Activated T-cell treated with anti-CD3 and anti-CD28 coated beads, Interleukin-2, amount 50 U/mL, for 4 hours (primary cell): ENCODE data around the gene INTS7. TPM values are rescaled to one million over a fixed set of nuclear protein-coding genes. Genes with fewer than 3 reads are reported as not detected.
"Not testable (repeated sequence)": the region's sequence is repeated elsewhere in the genome, so short reads cannot be mapped to it uniquely, and the experiment has no call there.

ENCODE experiments used
- ATAC-seq, 2 donors: fragments of 200-7000 bp; cut with Tn5 transposase; one replicate each; pipeline ENCODE4 v1.10.0; 2021
- DNase-seq: peaks from one replicate; pipeline ENCODE4 v3.0.0-alpha.2; 2020
- H3K27me3 Mint-ChIP-seq: one replicate; pipeline ENCODE4 v1.8.0; 2021; ENCODE audit warnings: low read depth, mixed read lengths
- H3K36me3 Mint-ChIP-seq: one replicate; pipeline ENCODE4 v1.8.0; 2022; ENCODE audit warnings: mixed read lengths; ENCODE audit not compliant: insufficient read depth
- H3K4me1 Mint-ChIP-seq: one replicate; pipeline ENCODE4 v1.8.0; 2021; ENCODE audit warnings: low read depth, mixed read lengths
- H3K4me3 Mint-ChIP-seq: one replicate; pipeline ENCODE4 v1.8.0; 2021; ENCODE audit warnings: mild to moderate bottlenecking, moderate library complexity, mixed read lengths
- H3K9me3 Mint-ChIP-seq: one replicate; pipeline ENCODE4 v1.8.0; 2021; ENCODE audit warnings: mixed read lengths
- total RNA-seq, 3 donors: library from RNA; stranded (reverse); gene quantifications; one replicate each; pipeline ENCODE4 v1.2.1, GENCODE V29; 2021

The INTS7 gene
- total RNA-seq, 3 donors from 2014 or later: 28.0 to 35.8 (median 29.5) TPM

DNA sequence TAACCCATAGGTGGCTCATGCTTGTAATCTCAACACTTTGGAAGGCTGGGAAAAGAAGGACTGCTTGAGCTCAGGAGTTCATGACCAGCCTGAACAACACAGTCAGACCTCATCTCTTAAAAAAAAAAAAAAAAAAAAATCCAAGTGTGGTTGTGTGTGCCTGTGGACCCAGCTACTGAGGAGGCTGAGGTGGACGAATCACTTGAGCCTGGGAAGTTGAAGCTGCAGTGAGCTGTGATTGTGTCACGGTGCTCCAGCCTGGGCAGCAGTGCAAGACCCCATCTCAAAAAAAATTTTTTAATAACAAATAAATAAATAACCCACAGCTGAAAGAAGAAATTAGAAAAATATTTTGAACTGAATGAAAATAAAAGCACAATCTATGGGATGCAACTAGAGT is 13.8 kb downstream of the INTS7 start:
- H3K9me3 Mint-ChIP-seq: peaks cover 12% of the 10 kb centered on the region
- DNase-seq: no peak
- ATAC-seq: no peak
- no peaks in the 10 kb centered on the region for H3K27me3 Mint-ChIP-seq
- peaks cover 2% of the 10 kb centered on the region for H3K4me1 Mint-ChIP-seq
- H3K36me3 Mint-ChIP-seq: peaks cover 13% of the 10 kb centered on the region
- H3K4me3 Mint-ChIP-seq: no peak overlapping the region

- Mint-ChIP-seq H3K9me3 (peaks cover 12% of the 10 kb centered on the region), H3K4me1 (peaks cover 2% of the 10 kb centered on the region), H3K4me3 (no peak overlapping the region), H3K27me3 (no peaks in the 10 kb centered on the region), H3K36me3 (peaks cover 13% of the 10 kb centered on the region)
- DNase-seq (no peak), ATAC-seq (no peak)
These were observed 14.4 kb downstream of the INTS7 start for GRCh38 chr1:212020975-212021374.

GRCh38 chr1:212013672-212014071 is 21.7 kb downstream of the INTS7 start:
- Mint-ChIP-seq H3K9me3 (no peaks in the 10 kb centered on the region), H3K4me3 (no peak overlapping the region), H3K4me1 (no peaks in the 10 kb centered on the region), H3K36me3 (peaks cover 10% of the 10 kb centered on the region), H3K27me3 (no peaks in the 10 kb centered on the region)
- ATAC-seq (no peak), DNase-seq (no peak)

DNA sequence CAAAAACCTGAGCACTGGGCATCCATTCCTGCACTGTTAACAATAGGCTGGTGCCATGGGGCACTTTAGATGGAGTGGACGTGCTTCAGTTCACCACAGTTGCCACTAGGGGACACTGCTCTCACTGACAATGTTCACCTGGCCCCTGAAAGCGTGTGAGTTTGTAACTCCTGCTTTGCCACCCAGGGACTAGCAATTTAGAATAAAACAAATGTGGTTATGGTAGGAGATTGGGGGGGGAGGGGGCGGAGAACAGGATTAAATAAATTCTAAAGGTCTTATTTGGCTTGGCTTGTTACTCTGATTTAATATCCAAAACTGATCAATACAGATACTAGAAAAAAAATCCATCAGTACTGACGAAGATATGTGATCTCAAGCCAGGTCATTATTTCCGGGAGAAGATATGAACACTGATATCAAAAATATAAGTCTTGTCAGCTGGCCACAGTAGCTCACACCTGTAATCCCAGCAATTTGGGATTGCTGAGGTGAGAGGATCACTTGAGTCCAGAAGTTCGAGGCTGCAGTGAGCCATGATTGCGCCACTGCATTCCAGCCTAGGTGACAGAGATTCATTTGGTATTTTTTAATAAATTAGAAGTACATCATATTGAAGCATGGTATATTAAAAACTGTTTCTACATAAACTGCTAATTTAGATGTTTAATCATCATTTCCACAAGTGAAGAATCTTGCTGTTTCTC is 23.2 kb downstream of the INTS7 start:
- peaks cover 10% of the 10 kb centered on the region for H3K36me3 Mint-ChIP-seq
- peak; percentile 95 to 96 for ATAC-seq
- H3K4me1 Mint-ChIP-seq: no peaks in the 10 kb centered on the region
- no peak overlapping the region for H3K4me3 Mint-ChIP-seq
- no peaks in the 10 kb centered on the region for H3K27me3 Mint-ChIP-seq
- no peaks in the 10 kb centered on the region for H3K9me3 Mint-ChIP-seq
- DNase-seq: peak; percentile 54

- Mint-ChIP-seq H3K36me3 (peaks cover 12% of the 10 kb centered on the region), H3K4me3 (no peak overlapping the region), H3K27me3 (no peaks in the 10 kb centered on the region), H3K4me1 (no peaks in the 10 kb centered on the region), H3K9me3 (no peaks in the 10 kb centered on the region)
- no peak for DNase-seq
- ATAC-seq: no peak
These were observed 25.4 kb downstream of the INTS7 start for GRCh38 chr1:212010004-212010403.

GRCh38 chr1:212009561-212009960 is 25.8 kb downstream of the INTS7 start:
- Mint-ChIP-seq H3K4me1 (no peaks in the 10 kb centered on the region), H3K27me3 (no peaks in the 10 kb centered on the region), H3K9me3 (no peaks in the 10 kb centered on the region), H3K36me3 (peaks cover 15% of the 10 kb centered on the region), H3K4me3 (no peak overlapping the region)
- DNase-seq (no peak), ATAC-seq (no peak)

DNA sequence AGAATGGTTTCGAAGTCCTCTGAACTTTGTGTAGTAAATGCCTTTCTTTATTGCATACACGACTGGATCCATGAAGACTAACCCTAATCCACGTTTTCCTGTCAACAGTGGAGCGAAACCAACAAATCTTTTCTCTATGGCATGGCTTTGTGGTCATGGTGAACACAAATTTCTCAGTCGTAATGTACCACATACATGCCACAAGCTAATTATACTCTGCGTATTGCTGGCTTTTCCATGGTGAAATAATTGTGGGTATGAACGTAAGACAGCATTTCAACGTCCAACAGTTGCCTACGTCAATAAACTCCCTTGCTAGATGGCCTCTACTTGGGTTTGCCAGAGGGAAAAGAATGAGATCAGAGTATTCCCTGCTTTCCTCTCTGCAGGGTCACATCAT is 27.5 kb downstream of the INTS7 start:
- no peaks in the 10 kb centered on the region for H3K4me1 Mint-ChIP-seq
- H3K27me3 Mint-ChIP-seq: no peaks in the 10 kb centered on the region
- no peak overlapping the region for H3K4me3 Mint-ChIP-seq
- DNase-seq (no peak), ATAC-seq (no peak)
- peaks cover 17% of the 10 kb centered on the region for H3K36me3 Mint-ChIP-seq
- no peaks in the 10 kb centered on the region for H3K9me3 Mint-ChIP-seq

DNA sequence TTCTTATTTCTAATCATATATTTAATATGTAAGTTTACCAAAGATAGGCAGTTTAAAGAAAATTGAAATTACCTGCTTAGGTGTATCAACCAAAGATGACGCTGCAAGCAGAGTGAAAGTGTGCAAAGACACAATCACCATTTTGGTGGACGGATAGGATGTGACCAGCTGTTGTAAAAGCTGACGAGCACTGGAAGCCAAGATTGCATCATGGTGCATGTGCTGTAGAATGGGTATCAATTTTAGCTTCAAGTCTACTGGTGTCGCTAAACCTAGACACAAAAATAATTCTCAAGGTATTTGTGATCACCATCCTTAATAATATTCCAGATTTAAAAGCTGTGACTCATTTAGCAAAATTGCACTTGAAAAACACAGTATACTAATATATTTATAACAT is 28.2 kb downstream of the INTS7 start:
- no peak overlapping the region for H3K4me3 Mint-ChIP-seq
- peaks cover 23% of the 10 kb centered on the region for H3K36me3 Mint-ChIP-seq
- no peaks in the 10 kb centered on the region for H3K9me3 Mint-ChIP-seq
- DNase-seq (no peak), ATAC-seq (no peak)
- H3K27me3 Mint-ChIP-seq: no peaks in the 10 kb centered on the region
- H3K4me1 Mint-ChIP-seq: no peaks in the 10 kb centered on the region

DNA sequence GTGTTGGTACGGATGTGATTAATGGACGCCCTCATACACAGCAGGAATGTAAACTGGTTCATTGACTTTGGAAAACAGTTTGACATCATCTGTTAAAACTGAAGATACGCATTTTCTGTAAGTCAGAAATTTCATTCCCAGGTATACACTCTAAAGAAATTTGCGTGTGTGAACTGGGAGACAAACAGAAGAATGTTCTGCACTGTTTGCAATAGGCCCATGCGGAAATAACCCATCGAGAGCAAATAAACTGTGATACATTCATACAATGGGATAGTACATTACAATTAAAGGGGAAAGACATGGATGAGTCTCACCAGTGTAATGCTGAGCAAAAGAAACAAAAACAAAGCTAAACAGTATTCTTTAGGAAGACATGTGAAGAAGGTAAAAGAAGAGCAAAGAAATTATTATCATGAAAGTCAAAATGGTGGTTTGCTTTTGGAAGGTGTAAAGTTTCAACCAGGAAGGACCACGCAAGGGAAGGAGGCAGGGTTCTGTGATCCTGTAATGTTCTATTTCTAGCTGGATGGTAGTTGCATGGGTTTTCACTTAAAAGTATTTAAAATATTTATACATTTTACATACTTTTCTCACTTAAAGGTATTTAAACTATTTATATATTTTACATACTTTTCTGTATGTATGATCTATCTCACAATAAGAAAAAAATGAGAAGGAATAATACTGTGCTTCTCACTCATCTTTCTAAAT is 30.3 kb downstream of the INTS7 start:
- H3K27me3 Mint-ChIP-seq: no peaks in the 10 kb centered on the region
- DNase-seq (no peak), ATAC-seq (no peak)
- H3K9me3 Mint-ChIP-seq: no peaks in the 10 kb centered on the region
- H3K36me3 Mint-ChIP-seq: peaks cover 31% of the 10 kb centered on the region
- no peak overlapping the region for H3K4me3 Mint-ChIP-seq
- no peaks in the 10 kb centered on the region for H3K4me1 Mint-ChIP-seq

- ATAC-seq: no peak
- Mint-ChIP-seq H3K4me3 (no peak overlapping the region), H3K27me3 (no peaks in the 10 kb centered on the region), H3K4me1 (no peaks in the 10 kb centered on the region), H3K36me3 (peaks cover 35% of the 10 kb centered on the region), H3K9me3 (no peaks in the 10 kb centered on the region)
- no peak for DNase-seq
These were observed 32.8 kb downstream of the INTS7 start for GRCh38 chr1:212002536-212002935.

DNA sequence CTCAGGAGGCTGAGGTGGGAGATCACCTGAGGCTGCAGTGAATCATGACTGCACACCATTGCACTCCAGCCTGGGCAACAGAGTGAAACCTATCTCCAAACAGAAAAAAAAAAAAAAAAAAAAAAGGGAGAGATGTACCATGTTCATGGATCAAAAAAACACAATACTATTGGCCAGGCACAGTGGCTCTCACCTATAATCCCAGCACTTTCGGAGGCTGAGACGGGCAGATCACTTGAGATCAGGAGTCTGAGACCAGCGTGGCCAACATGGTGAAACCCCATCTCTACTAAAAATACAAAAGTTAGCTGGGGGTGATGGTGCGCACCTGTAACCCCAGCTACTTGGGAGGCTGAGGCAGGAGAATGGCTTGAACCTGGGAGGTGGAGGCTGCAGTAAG is 37.9 kb downstream of the INTS7 start:
- not testable (repeated sequence) for H3K27me3 Mint-ChIP-seq, H3K9me3 Mint-ChIP-seq, ATAC-seq, DNase-seq, H3K4me1 Mint-ChIP-seq, H3K4me3 Mint-ChIP-seq
- peaks cover 22% of the 10 kb centered on the region for H3K36me3 Mint-ChIP-seq

GRCh38 chr1:211991695-211992094 is 43.7 kb downstream of the INTS7 start:
- DNase-seq (no peak), ATAC-seq (no peak)
- Mint-ChIP-seq H3K4me1 (no peaks in the 10 kb centered on the region), H3K27me3 (no peaks in the 10 kb centered on the region), H3K36me3 (peaks cover 10% of the 10 kb centered on the region), H3K9me3 (no peaks in the 10 kb centered on the region), H3K4me3 (peak overlapping the region; percentile 1)

GRCh38 chr1:211986628-211987254 is 48.6 kb downstream of the INTS7 start:
- ATAC-seq (no peak), DNase-seq (no peak)
- Mint-ChIP-seq H3K36me3 (peaks cover 26% of the 10 kb centered on the region), H3K27me3 (no peaks in the 10 kb centered on the region), H3K4me1 (no peaks in the 10 kb centered on the region), H3K9me3 (no peaks in the 10 kb centered on the region), H3K4me3 (no peak overlapping the region)

DNA sequence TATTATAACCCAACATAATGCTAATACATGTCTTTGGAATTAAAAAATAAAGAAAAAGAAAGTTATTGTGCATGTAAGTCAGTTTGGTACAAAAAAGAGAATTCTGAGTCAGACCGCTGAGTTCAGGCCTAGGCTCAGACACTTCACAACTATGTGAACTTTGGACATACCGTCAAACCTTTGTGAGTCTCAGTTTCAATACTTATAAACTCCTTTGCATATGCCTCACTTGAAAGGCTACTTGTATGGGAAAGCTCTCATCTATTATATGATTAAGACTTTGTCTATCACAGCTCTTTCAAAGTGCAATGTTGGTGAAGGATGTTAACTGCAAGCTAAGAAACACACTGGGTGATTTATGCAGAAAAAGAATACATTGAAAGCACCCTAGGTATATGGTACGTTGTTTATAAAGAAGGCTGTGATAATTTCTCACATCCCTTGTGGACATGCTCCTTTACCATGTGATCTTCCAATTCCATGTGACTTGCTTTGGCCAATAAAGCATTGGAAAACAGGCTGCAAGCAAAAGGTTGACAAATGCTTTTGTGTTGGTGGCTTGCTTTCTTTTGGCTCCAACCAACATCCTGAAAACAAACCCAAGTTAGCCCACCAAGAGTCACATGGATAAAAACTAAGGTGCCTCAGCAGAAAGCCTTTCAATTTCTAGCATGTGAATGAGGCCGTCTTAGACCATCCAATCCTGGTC is 49.6 kb downstream of the INTS7 start:
- DNase-seq (no peak), ATAC-seq (no peak)
- no peaks in the 10 kb centered on the region for H3K27me3 Mint-ChIP-seq
- no peaks in the 10 kb centered on the region for H3K4me1 Mint-ChIP-seq
- no peaks in the 10 kb centered on the region for H3K9me3 Mint-ChIP-seq
- peaks cover 27% of the 10 kb centered on the region for H3K36me3 Mint-ChIP-seq
- no peak overlapping the region for H3K4me3 Mint-ChIP-seq
